Gastrocnemius medialis (tissue), 4 donors: ENCODE results near the gene SCN3B.

Source experiments
- CTCF ChIP-seq, 5 experiments: fragments of 450-650 bp in 3 of 5; fragments of 200-600 bp in 2 of 5; sonication (generic) in 2 of 5; IDR thresholded peaks in 4 of 5; conservative IDR thresholded peaks in 1 of 5; 1 replicate in 4 of 5; 2 replicates in 1 of 5; pipeline ENCODE4 v1.5.1; 2016 to 2019; ENCODE audit warnings: antibody characterized with exemption in 5 of 5, mild to moderate bottlenecking in 3 of 5, moderate library complexity in 3 of 5
- POLR2A ChIP-seq, 2 donors: fragments of 450-650 bp; IDR thresholded peaks; one replicate each; pipeline ENCODE4 v1.6.1; 2017; ENCODE audit warnings: antibody characterized with exemption in 2 of 2, mild to moderate bottlenecking in 2 of 2, moderate library complexity in 2 of 2

GRCh38 chr11:123695231-123695630 lies 40.8 kb upstream of the SCN3B start:
- TF ChIP-seq CTCF (IDR thresholded peaks at IDR 0.05 in 4 of 5, conservative IDR thresholded peaks at IDR 0.05 in 1 of 5) (no peak), POLR2A (IDR thresholded peaks at IDR 0.05) (no peak)
